H1 (cell line): ENCODE data around the gene ZNF813. TPM values are rescaled to one million over a fixed set of nuclear protein-coding genes. Genes with fewer than 3 reads are reported as not detected.

ENCODE experiments used
- CTCF ChIA-PET: fragments of 300-600 bp; sonication (Branson Sonifier 250); formaldehyde crosslinking; loops from one replicate; lab custom pipeline; 2021; ENCODE audit not compliant: partially characterized antibody; lab: Charles Lee
- POLR2A ChIA-PET: fragments of 300-600 bp; sonication (Branson Sonifier 250); formaldehyde crosslinking; loops from one replicate; lab custom pipeline; 2021; ENCODE audit warnings: inconsistent platforms; ENCODE audit not compliant: partially characterized antibody; lab: Charles Lee
- DNase-seq, 2 experiments: peaks; one replicate each; pipeline versions ENCODE4 v3.0.0 to v3.0.0-alpha.2; 2010 to 2022; ENCODE audit warnings: low spot score in 2 of 2, low read depth in 1 of 2, mixed read lengths in 1 of 2
- FAIRE-seq: peaks from 2 replicates; lab custom pipeline; 2011; peaks lifted over from hg19 to GRCh38; lab: Jason Lieb, UNC
- H2AFZ ChIP-seq: 2 replicates; pipeline ENCODE4 v1.8.1; 2012; ENCODE audit warnings: low read length, inconsistent platforms
- H2AK5ac ChIP-seq: 2 replicates; pipeline ENCODE4 v1.6.1; 2013; ENCODE audit warnings: low read depth, low read length
- H2BK120ac ChIP-seq: replicated peaks from 2 replicates; pipeline ENCODE3; 2013; ENCODE audit warnings: low read depth, low read length, inconsistent platforms
- H2BK12ac ChIP-seq: 2 replicates; pipeline ENCODE4 v1.6.1; 2013; ENCODE audit warnings: low read depth, low read length
- H2BK15ac ChIP-seq: 2 replicates; pipeline ENCODE4 v1.6.1; 2013; ENCODE audit warnings: low read length
- H2BK20ac ChIP-seq: 2 replicates; pipeline ENCODE4 v1.6.1; 2013; ENCODE audit warnings: low read length
- H2BK5ac ChIP-seq: 2 replicates; pipeline ENCODE4 v1.6.1; 2013; ENCODE audit warnings: low read depth, low read length
- H3K14ac ChIP-seq: 2 replicates; pipeline ENCODE4 v1.6.1; 2013; ENCODE audit warnings: inconsistent platforms; ENCODE audit not compliant: insufficient read length
- H3K18ac ChIP-seq: 2 replicates; pipeline ENCODE4 v1.6.1; 2013; ENCODE audit warnings: low read length; ENCODE audit errors: extremely low read depth
- H3K23ac ChIP-seq: 2 replicates; pipeline ENCODE4 v1.6.1; 2013; ENCODE audit warnings: inconsistent platforms; ENCODE audit not compliant: insufficient read length
- H3K23me2 ChIP-seq: 2 replicates; pipeline ENCODE4 v1.6.1; 2013; ENCODE audit warnings: low read depth, low read length
- H3K27ac ChIP-seq: 2 replicates; pipeline ENCODE4 v1.6.1; 2011; ENCODE audit warnings: low read depth, low read length, inconsistent platforms
- H3K27me3 ChIP-seq, 4 experiments: replicated peaks in 1 of 4; 1 replicate in 1 of 4; 2 replicates in 3 of 4; pipeline versions ENCODE4 v1.6.1 to v1.8.1; 2011 to 2013; ENCODE audit warnings: low read length in 3 of 4, mild to moderate bottlenecking in 3 of 4, inconsistent platforms in 2 of 4, mixed read lengths in 2 of 4, moderate library complexity in 1 of 4; ENCODE audit not compliant: control insufficient read depth in 3 of 4, insufficient read depth in 3 of 4; ENCODE audit errors: extremely low read depth in 1 of 4
- H3K36me3 ChIP-seq, 4 experiments: 2 replicates each; pipeline versions ENCODE4 v1.6.1 to v1.8.1; 2011 to 2013; ENCODE audit warnings: mild to moderate bottlenecking in 4 of 4, low read length in 3 of 4, moderate library complexity in 2 of 4, control low read depth in 1 of 4, inconsistent platforms in 1 of 4; ENCODE audit not compliant: insufficient read depth in 4 of 4, control insufficient read depth in 2 of 4
- H3K4ac ChIP-seq: replicated peaks from 2 replicates; pipeline ENCODE3; 2013; ENCODE audit warnings: low read length, low read depth, mixed read lengths, inconsistent platforms; ENCODE audit not compliant: insufficient read length
- H3K4me1 ChIP-seq, 4 experiments: replicated peaks in 1 of 4; 1 replicate in 1 of 4; 2 replicates in 3 of 4; pipeline versions ENCODE4 v1.6.1 to v1.8.1; 2011 to 2013; ENCODE audit warnings: low read length in 3 of 4, inconsistent platforms in 2 of 4, mixed read lengths in 1 of 4; ENCODE audit not compliant: insufficient read depth in 4 of 4, control insufficient read depth in 3 of 4
- H3K4me2 ChIP-seq, 2 experiments: 2 replicates each; pipeline versions ENCODE4 v1.6.1 to v1.8.1; 2011 to 2013; ENCODE audit warnings: low read depth in 2 of 2, low read length in 2 of 2, control low read depth in 1 of 2, inconsistent platforms in 1 of 2, mild to moderate bottlenecking in 1 of 2; ENCODE audit not compliant: insufficient read depth in 1 of 2
- H3K4me3 ChIP-seq, 4 experiments: fragments of 200-600, 300-600 bp in 1 of 4; sonication (generic), shearing (Covaris generic), sonication (Bioruptor Twin) in 1 of 4; 2 replicates each; pipeline versions ENCODE4 v1.5.1 to v1.8.1; 2011 to 2016; ENCODE audit warnings: low read length in 4 of 4, low read depth in 3 of 4, control low read depth in 2 of 4, inconsistent platforms in 2 of 4, mild to moderate bottlenecking in 2 of 4, mixed read lengths in 1 of 4, moderate library complexity in 1 of 4; ENCODE audit not compliant: insufficient read depth in 2 of 4; ENCODE audit errors: extremely low read depth in 1 of 4
- H3K56ac ChIP-seq: replicated peaks from 2 replicates; pipeline ENCODE3; 2013; ENCODE audit warnings: low read depth, mild to moderate bottlenecking, mixed read lengths, low read length, inconsistent platforms; ENCODE audit not compliant: insufficient read length
- H3K79me1 ChIP-seq: 2 replicates; pipeline ENCODE4 v1.6.1; 2013; ENCODE audit warnings: low read depth, low read length, control low read depth
- H3K79me2 ChIP-seq, 2 experiments: 2 replicates each; pipeline versions ENCODE4 v1.6.1 to v1.8.1; 2012 to 2013; ENCODE audit warnings: low read length in 2 of 2, mild to moderate bottlenecking in 2 of 2, inconsistent platforms in 1 of 2; ENCODE audit not compliant: insufficient read depth in 2 of 2, control insufficient read depth in 1 of 2
- H3K9ac ChIP-seq, 4 experiments: replicated peaks in 1 of 4; 1 replicate in 1 of 4; 2 replicates in 3 of 4; pipeline versions ENCODE4 v1.6.1 to v1.8.1; 2011 to 2013; ENCODE audit warnings: low read depth in 3 of 4, low read length in 3 of 4, control low read depth in 2 of 4, mild to moderate bottlenecking in 2 of 4, moderate library complexity in 2 of 4, inconsistent platforms in 1 of 4; ENCODE audit errors: extremely low read depth in 1 of 4
- H3K9me3 ChIP-seq, 2 experiments: 2 replicates each; pipeline versions ENCODE4 v1.6.1 to v1.8.1; 2012 to 2013; ENCODE audit warnings: mild to moderate bottlenecking in 2 of 2, moderate library complexity in 2 of 2, control low read depth in 1 of 2, inconsistent platforms in 1 of 2, low read depth in 1 of 2, low read length in 1 of 2, mixed read lengths in 1 of 2; ENCODE audit not compliant: insufficient read depth in 2 of 2
- H4K20me1 ChIP-seq, 2 experiments: replicated peaks in 1 of 2; 2 replicates each; pipeline versions ENCODE3 to v1.8.1; 2011 to 2013; ENCODE audit warnings: inconsistent platforms in 2 of 2, low read length in 2 of 2, mild to moderate bottlenecking in 1 of 2; ENCODE audit not compliant: insufficient read depth in 2 of 2, control insufficient read depth in 1 of 2
- H4K5ac ChIP-seq: 2 replicates; pipeline ENCODE4 v1.6.1; 2013; ENCODE audit warnings: low read length, low read depth, mixed read lengths, inconsistent platforms; ENCODE audit not compliant: insufficient read length
- H4K8ac ChIP-seq: 2 replicates; pipeline ENCODE4 v1.8.0; 2013; ENCODE audit warnings: mild to moderate bottlenecking, moderate library complexity, low read length, inconsistent platforms; ENCODE audit not compliant: insufficient read depth; ENCODE audit errors: extremely low read depth
- H4K91ac ChIP-seq: replicated peaks from 2 replicates; pipeline ENCODE3; 2013; ENCODE audit warnings: low read length, mixed read lengths, inconsistent platforms; ENCODE audit not compliant: insufficient read length
- BCL11A ChIP-seq, 2 experiments: IDR thresholded peaks; one replicate each; pipeline ENCODE4 v1.6.1; 2011; ENCODE audit warnings: low read depth in 2 of 2, low read length in 2 of 2, mild to moderate bottlenecking in 2 of 2
- KDM4A ChIP-seq: IDR thresholded peaks from one replicate; pipeline ENCODE4 v1.7.1; 2012; ENCODE audit warnings: low read depth, mild to moderate bottlenecking, moderate library complexity, low read length, inconsistent platforms; ENCODE audit not compliant: severe bottlenecking
- SRF ChIP-seq: IDR thresholded peaks from 2 replicates; pipeline ENCODE4 v1.6.1; 2011; ENCODE audit warnings: mild to moderate bottlenecking, low read depth, low read length, moderate library complexity
- WGBS, 2 experiments: shearing (Covaris generic) in 1 of 2; methylation state at CpG; one replicate each; pipeline versions ENCODE4 v1.1.6 to v1.1.7; 2013 to 2015; ENCODE audit warnings: low lambda C conversion rate in 2 of 2, mixed read lengths in 2 of 2, inconsistent platforms in 1 of 2, low coverage in 1 of 2, missing lambda C conversion rate in 1 of 2; ENCODE audit not compliant: insufficient replicate concordance in 2 of 2, insufficient coverage in 1 of 2, insufficient read length in 1 of 2; ENCODE audit errors: extremely low coverage in 1 of 2, missing lambda C conversion rate in 1 of 2; 5-methylcytosine and 5-hydroxymethylcytosine counted together
- polyA plus RNA-seq, 7 experiments: library from polyadenylated mRNA; depleted of rRNA in 3 of 7; stranded (reverse) in 5 of 7; unstranded in 2 of 7; fragments of >200 nt in 5 of 7; fragments of 200-250 nt in 2 of 7; gene quantifications; 1 replicate in 5 of 7; 2 replicates in 1 of 7; 4 replicates in 1 of 7; pipeline versions ENCODE4 v1.2.1 to v1.2.3, GENCODE V29; 2011 to 2013; ENCODE audit warnings: missing spikeins in 2 of 7, mixed read lengths in 2 of 7
- total RNA-seq: library from RNA; stranded (reverse); fragmentation: NEBNext Ultra II Directional; extraction: Animal tissue kit (Norgen Biotek cat#: 25700); gene quantifications from 2 replicates; pipeline ENCODE4 v1.2.1, GENCODE V29; 2021

The ZNF813 gene
- total and polyA plus RNA-seq, 2 of the 8 experiments (the other 6 are each of a cell fraction or from before 2014, with no cell fraction given) = 2.9 to 22.1 TPM

GRCh38 chr19:53431399-53432087, 36.0 kb upstream of the ZNF813 start, which contains the start of gene ZNF761:
Gene ZNF761 (plus strand): TSS chr19:53431984. CDS start chr19:53447269, 15,285 bp downstream.
- H3K23ac ChIP-seq = no peak within 1 kb of the TSS
- H3K27me3 ChIP-seq = no peaks in the 10 kb centered on the region
- 0 out of 2 replicates have a peak within 1 kb of the TSS, but pooled peaks have one; percentile 27 for H3K18ac ChIP-seq
- H4K5ac ChIP-seq = peak within 1 kb of the TSS; percentile 86
- DNase-seq (peak; percentile 87 to 100), FAIRE-seq (no peak)
- peaks cover 3% of the 10 kb centered on the region; the same call in 1 of the 2 replicates for H3K23me2 ChIP-seq
- no peak within 1 kb of the TSS for H3K56ac ChIP-seq
- H3K27ac ChIP-seq = peak within 1 kb of the TSS; percentile 53; the same call in 1 of the 2 replicates
- H3K79me2 ChIP-seq = peaks cover 0 to 32% of the 10 kb centered on the region in 2 experiments; a peak in 2 of 4 replicates
- no peak within 1 kb of the TSS for H2BK120ac ChIP-seq
- H2BK15ac ChIP-seq = no peak within 1 kb of the TSS
- H2AK5ac ChIP-seq = no peak within 1 kb of the TSS
- peaks cover 5 to 18% (median 9%) of the 10 kb centered on the region in 4 experiments; a peak in 5 of 8 replicates for H3K36me3 ChIP-seq
- H3K9ac ChIP-seq = peak within 1 kb of the TSS in 3 of 4 experiments; percentile 69 to 73 (median 70); a peak in 6 of 7 replicates
- no peaks in the 10 kb centered on the region for H3K9me3 ChIP-seq
- H4K8ac ChIP-seq = peak within 1 kb of the TSS; percentile 68
- 1% methylated on average over 36 of the region's 46 CpGs; no CpG with 5 or more reads in 1 of the 2 experiments for WGBS, 2 experiments
- H3K4me3 ChIP-seq = peak within 1 kb of the TSS; percentile 81 to 88 (median 84)
- peak within 1 kb of the TSS; percentile 85 to 88 for H3K4me2 ChIP-seq
- H3K4ac ChIP-seq = no peak within 1 kb of the TSS
- no peak within 1 kb of the TSS for H4K91ac ChIP-seq
- peak within 1 kb of the TSS; percentile 96 for H2AFZ ChIP-seq
- peaks cover 3% of the 10 kb centered on the region; the same call in 1 of the 2 replicates for H3K79me1 ChIP-seq
- peaks cover 0 to 2% (median under 1%) of the 10 kb centered on the region in 4 experiments; a peak in 4 of 7 replicates for H3K4me1 ChIP-seq
- no peak within 1 kb of the TSS for H2BK20ac ChIP-seq
- CTCF ChIA-PET = interaction anchor here (0.6 to 1.7 kb wide), 2 partner anchors 12 to 89 kb away, joined by 3 to 4 read pairs; no protein-coding TSS in a partner anchor
- no peak within 1 kb of the TSS for H2BK12ac ChIP-seq
- peaks cover 0 to 6% of the 10 kb centered on the region in 2 experiments for H4K20me1 ChIP-seq
- POLR2A ChIA-PET = interaction anchor here (1.3 to 3.3 kb wide), 3 partner anchors 23 to 34 kb away, joined by 3 to 11 read pairs (median 3); no protein-coding TSS in a partner anchor
- no peak within 1 kb of the TSS for H3K14ac ChIP-seq
- peak within 1 kb of the TSS; percentile 92 for H2BK5ac ChIP-seq
- TF ChIP-seq KDM4A (no peak), BCL11A (IDR thresholded peaks at IDR 0.05; ENCODE audit: low read depth in 2 of 2, low read length in 2 of 2) (no peak), SRF (no peak)
